HepG2 (cell line): ENCODE data around the gene SCAANT1. TPM values are rescaled to one million over a fixed set of nuclear protein-coding genes. Genes with fewer than 3 reads are reported as not detected.

Experiments
- ATAC-seq: fragments of 200-7000 bp; cut with Tn5 transposase; 3 replicates; pipeline ENCODE4 v1.9.1; 2020; ENCODE audit warnings: mild to moderate bottlenecking, moderate library complexity
- BruUV-seq: library from RNA; stranded (reverse); fragments of 400-500 nt; replicated peaks from 2 replicates; lab custom pipeline; 2021; lab: Mats Ljungman, UMichigan
- CTCF ChIA-PET: fragments of 300-600 bp; formaldehyde crosslinking; extraction: SDS; loops from one replicate; lab custom pipeline; 2021; ENCODE audit warnings: low total read pairs, inconsistent platforms, low intra/inter-chr PET ratio; lab: Yijun Ruan, JAX
- POLR2A ChIA-PET: fragments of 350-600 bp; sonication (Branson Sonifier 250); formaldehyde crosslinking; loops from one replicate; lab custom pipeline; 2020; ENCODE audit warnings: antibody characterized with exemption, inconsistent platforms; lab: Yijun Ruan, JAX
- DNase-seq: peaks from one replicate; pipeline ENCODE4 v3.0.0-alpha.2; 2015; ENCODE audit warnings: low spot score
- FAIRE-seq: peaks from 3 replicates; lab custom pipeline; 2011; peaks lifted over from hg19 to GRCh38; lab: Jason Lieb, UNC
- H2AFZ ChIP-seq: one replicate; pipeline ENCODE4 v1.6.1; 2011; ENCODE audit warnings: low read length, inconsistent platforms
- H3K27ac ChIP-seq: fragments of 300-600 bp; 3 replicates; pipeline ENCODE4 v1.8.0; 2011; ENCODE audit warnings: mixed run types, mild to moderate bottlenecking, mixed read lengths, low read length, inconsistent platforms; ENCODE audit not compliant: insufficient read depth; ENCODE audit errors: extremely low read length
- H3K27me3 ChIP-seq, 2 experiments: fragments of 200-600 bp in 1 of 2; 2 replicates in 1 of 2; 3 replicates in 1 of 2; pipeline versions ENCODE4 v1.6.0 to v1.8.0; 2011; ENCODE audit warnings: low read length in 2 of 2, mild to moderate bottlenecking in 2 of 2, moderate library complexity in 2 of 2, inconsistent platforms in 1 of 2; ENCODE audit not compliant: insufficient read depth in 2 of 2, control insufficient read depth in 1 of 2
- H3K36me3 ChIP-seq, 2 experiments: fragments of 200-600 bp in 1 of 2; replicated peaks in 1 of 2; 2 replicates in 1 of 2; 3 replicates in 1 of 2; pipeline versions ENCODE4 v1.5.1 to v1.8.0; 2011; ENCODE audit warnings: low read length in 2 of 2, inconsistent platforms in 1 of 2; ENCODE audit not compliant: insufficient read depth in 2 of 2, control insufficient read depth in 1 of 2
- H3K4me1 ChIP-seq: 2 replicates; pipeline ENCODE4 v1.5.1; 2012; ENCODE audit warnings: low read length, inconsistent platforms; ENCODE audit not compliant: insufficient read depth
- H3K4me2 ChIP-seq: 2 replicates; pipeline ENCODE4 v1.6.0; 2011; ENCODE audit warnings: low read depth, low read length, inconsistent platforms
- H3K4me3 ChIP-seq, 3 experiments: fragments of 200-600 bp in 1 of 3; sonication (generic), shearing (Covaris generic) in 1 of 3; replicated peaks in 1 of 3; 2 replicates each; pipeline ENCODE4 v1.5.1; 2011 to 2016; ENCODE audit warnings: low read length in 3 of 3, inconsistent platforms in 2 of 3, low read depth in 2 of 3, mild to moderate bottlenecking in 2 of 3, control low read depth in 1 of 3, mixed read lengths in 1 of 3; ENCODE audit not compliant: insufficient read depth in 1 of 3
- H3K79me2 ChIP-seq: one replicate; pipeline ENCODE4 v1.6.1; 2011; ENCODE audit warnings: low read length, inconsistent platforms; ENCODE audit not compliant: insufficient read depth
- H3K9ac ChIP-seq: 2 replicates; pipeline ENCODE4 v1.6.0; 2011; ENCODE audit warnings: mild to moderate bottlenecking, low read depth, low read length, inconsistent platforms; ENCODE audit not compliant: insufficient read depth
- H3K9me3 ChIP-seq: 2 replicates; pipeline ENCODE4 v1.5.1; 2012; ENCODE audit warnings: mild to moderate bottlenecking, low read length
- H4K20me1 ChIP-seq: 2 replicates; pipeline ENCODE4 v1.6.0; 2011; ENCODE audit warnings: inconsistent platforms, mild to moderate bottlenecking, low read length, moderate library complexity; ENCODE audit not compliant: insufficient read depth
- EP300 ChIP-seq, 3 experiments: sonication (generic) in 1 of 3; formaldehyde crosslinking in 1 of 3; IDR thresholded peaks; 2 replicates each; pipeline versions ENCODE4 v1.5.1 to v1.6.1; 2011 to 2020; ENCODE audit warnings: low read depth in 2 of 3, low read length in 2 of 3, borderline replicate concordance in 1 of 3, improper control_type of control experiment in 1 of 3, mild to moderate bottlenecking in 1 of 3, missing genetic modification reagents in 1 of 3, moderate library complexity in 1 of 3
- ZFAT ChIP-seq: sonication (generic); formaldehyde crosslinking; conservative IDR thresholded peaks from 2 replicates; pipeline ENCODE4 v1.8.1; 2023; ENCODE audit warnings: missing genetic modification reagents, inconsistent platforms
- ZNF441 ChIP-seq: sonication (generic); formaldehyde crosslinking; IDR thresholded peaks from 2 replicates; pipeline ENCODE4 v1.7.0; 2021; ENCODE audit warnings: missing genetic modification reagents, borderline replicate concordance
- WGBS: methylation state at CpG from one replicate; pipeline ENCODE4 v1.1.6; 2017; ENCODE audit warnings: low lambda C conversion rate; 5-methylcytosine and 5-hydroxymethylcytosine counted together
- in situ Hi-C: cut with HindIII; loops from 2 replicates; pipeline ENCODE4 v1.10.0; 2017; ENCODE audit warnings: low pct_unique_long_range_greater_than_20kb; ENCODE audit not compliant: extremely low pct_ligation_motif_present
- intact Hi-C: fragments of 100-400 bp; cut with micrococcal nuclease; formaldehyde crosslinking; loops from one replicate; pipeline ENCODE4 v1.10.0; 2022; ENCODE audit not compliant: unreplicated experiment
- polyA plus RNA-seq, 8 experiments: library from polyadenylated mRNA; depleted of rRNA in 3 of 8; stranded (reverse) in 7 of 8; unstranded in 1 of 8; fragments of >200 nt; fragmentation: Illumina TruSeq in 4 of 8; extraction: Trizol in 4 of 8; gene quantifications; 2 replicates each; pipeline versions ENCODE4 v1.2.1 to v1.2.3, GENCODE V29; 2011 to 2016; ENCODE audit warnings: low read depth in 4 of 8, missing spikeins in 1 of 8, mixed read lengths in 1 of 8; ENCODE audit not compliant: insufficient read depth in 1 of 8
- total RNA-seq, 5 experiments: library from RNA; depleted of rRNA; stranded (reverse); fragments of >200 nt; fragmentation: Illumina TruSeq; extraction: Trizol; gene quantifications; 2 replicates each; pipeline ENCODE4 v1.2.3, GENCODE V29; 2016; ENCODE audit warnings: low read depth in 1 of 5
- TF ChIP-seq, protein P1 (sequence below): sonication (generic); formaldehyde crosslinking; IDR thresholded peaks from 2 replicates; pipeline ENCODE4 v1.8.1; 2023; ENCODE audit warnings: missing genetic modification reagents, mild to moderate bottlenecking, borderline replicate concordance
- TF ChIP-seq, protein P2 (sequence below): sonication (generic); formaldehyde crosslinking; IDR thresholded peaks from 2 replicates; pipeline ENCODE4 v1.4.0; 2020; ENCODE audit warnings: missing genetic modification reagents, mild to moderate bottlenecking, borderline replicate concordance

Gene SCAANT1
- total and polyA plus RNA-seq, 2 of the 13 experiments (the other 11 are each of a cell fraction or from before 2014, with no cell fraction given): not detected

DNA sequence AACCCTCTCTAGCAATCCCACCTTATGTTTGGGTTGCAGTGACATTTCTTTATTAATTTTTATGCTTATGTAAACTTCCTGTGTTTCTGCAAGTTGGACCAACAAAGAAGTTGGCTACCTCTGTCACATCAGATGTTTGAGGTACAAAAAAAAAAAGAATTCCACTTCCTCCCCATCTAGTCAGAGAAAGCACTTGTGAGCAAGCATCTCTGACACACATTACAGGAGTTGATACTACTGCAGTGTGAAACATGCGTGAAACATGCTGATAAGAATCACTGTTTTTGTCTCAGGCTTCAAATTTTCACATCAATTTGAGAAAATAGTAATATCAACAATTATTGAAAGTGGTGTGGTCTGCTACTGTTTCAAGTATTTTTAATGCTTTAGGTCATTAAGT, 1.3 kb downstream of the SCAANT1 start:
- Histone ChIP-seq H3K27me3 (no peaks in the 10 kb centered on the region), H2AFZ (no peak overlapping the region), H3K79me2 (peaks cover 24% of the 10 kb centered on the region), H3K36me3 (peaks cover 2 to 3% of the 10 kb centered on the region in 2 experiments; a peak in 3 of 5 replicates), H3K27ac (peak overlapping the region; percentile 98), H3K4me3 (peak overlapping the region; percentile 61 to 79 (median 61); a peak in 5 of 6 replicates)
- POLR2A ChIA-PET: interaction anchor here (1.1 to 2.0 kb wide), 3 partner anchors 36 to 49 kb away, joined by 5 to 11 read pairs (median 9); partner anchors contain the start of genes ATXN7 and THOC7
- no TSS peak for BruUV-seq
- CTCF ChIA-PET: no interaction called here
- WGBS: 63% methylated on average over 1 of the region's 1 CpG
- no peak for ATAC-seq
- TF ChIP-seq, protein P1, sequence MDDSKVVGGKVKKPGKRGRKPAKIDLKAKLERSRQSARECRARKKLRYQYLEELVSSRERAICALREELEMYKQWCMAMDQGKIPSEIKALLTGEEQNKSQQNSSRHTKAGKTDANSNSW (CRISPR knock-in tag): no peak
- TF ChIP-seq, protein P2, sequence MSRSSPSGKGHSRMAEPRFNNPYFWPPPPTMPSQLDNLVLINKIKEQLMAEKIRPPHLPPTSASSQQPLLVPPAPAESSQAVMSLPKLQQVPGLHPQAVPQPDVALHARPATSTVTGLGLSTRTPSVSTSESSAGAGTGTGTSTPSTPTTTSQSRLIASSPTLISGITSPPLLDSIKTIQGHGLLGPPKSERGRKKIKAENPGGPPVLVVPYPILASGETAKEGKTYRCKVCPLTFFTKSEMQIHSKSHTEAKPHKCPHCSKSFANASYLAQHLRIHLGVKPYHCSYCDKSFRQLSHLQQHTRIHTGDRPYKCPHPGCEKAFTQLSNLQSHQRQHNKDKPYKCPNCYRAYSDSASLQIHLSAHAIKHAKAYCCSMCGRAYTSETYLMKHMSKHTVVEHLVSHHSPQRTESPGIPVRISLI (CRISPR knock-in tag): peak; percentile 42; the same call in 1 of the 2 replicates
- TF ChIP-seq EP300 (IDR thresholded peaks at IDR 0.05; ENCODE audit: low read depth in 2 of 2, low read length in 2 of 2) (no peak), EP300 (CRISPR knock-in tag; IDR thresholded peaks at IDR 0.05; ENCODE audit: borderline replicate concordance) (no peak), ZNF441 (no peak), ZFAT (CRISPR knock-in tag) (no peak)
- TF ChIP-seq, all 625 proteins: peak for 1
- Histone ChIP-seq H3K4me2 (peak overlapping the region; percentile 83), H4K20me1 (no peaks in the 10 kb centered on the region), H3K9ac (peak overlapping the region; percentile 94), H3K9me3 (no peaks in the 10 kb centered on the region), H3K4me1 (peaks cover 36% of the 10 kb centered on the region)
- intact Hi-C loops: loop anchor here (2.0 to 5.0 kb wide), 2 partner anchors 46 to 51 kb away; no protein-coding TSS in a partner anchor
- in situ Hi-C loops: loop anchor here (5.0 to 10.0 kb wide), 2 partner anchors 46 to 81 kb away; partner anchors contain the start of genes ATXN7 and THOC7
- DNase-seq (peak; percentile 12), FAIRE-seq (no peak)
